K562 (cell line): ENCODE measurements around the gene ARID3A. TPM values are rescaled to one million over a fixed set of nuclear protein-coding genes. Genes with fewer than 3 reads are reported as not detected.

Experiments
- ASH1L ChIP-seq: fragments of 450-650 bp; IDR thresholded peaks from 2 replicates; pipeline ENCODE4 v1.6.1; 2018; ENCODE audit warnings: borderline replicate concordance, mild to moderate bottlenecking, low read depth; ENCODE audit not compliant: partially characterized antibody
- ATF6 ChIP-seq: sonication (generic); formaldehyde crosslinking; IDR thresholded peaks from 2 replicates; pipeline ENCODE4 v1.4.0; 2020; ENCODE audit warnings: mild to moderate bottlenecking, missing genetic modification reagents
- BCOR ChIP-seq: fragments of 450-650 bp; IDR thresholded peaks from 2 replicates; pipeline ENCODE4 v1.6.1; 2016
- HES1 ChIP-seq: fragments of 450-650 bp; IDR thresholded peaks from 2 replicates; pipeline ENCODE4 v1.6.1; 2016; ENCODE audit warnings: low read depth, mild to moderate bottlenecking, moderate library complexity
- PTBP1 ChIP-seq: fragments of 200-400 bp; formaldehyde crosslinking; IDR thresholded peaks from 2 replicates; pipeline ENCODE4 v1.6.1; 2017; ENCODE audit warnings: low read depth, low read length
- RBM25 ChIP-seq: fragments of 200-400 bp; formaldehyde crosslinking; IDR thresholded peaks from 2 replicates; pipeline ENCODE4 v1.6.1; 2018; ENCODE audit warnings: low read length, low read depth, moderate library complexity; ENCODE audit not compliant: severe bottlenecking
- TFAP4 ChIP-seq: sonication (generic); formaldehyde crosslinking; IDR thresholded peaks from 2 replicates; pipeline ENCODE4 v1.8.0; 2022; ENCODE audit warnings: missing genetic modification reagents, mild to moderate bottlenecking, moderate library complexity, borderline replicate concordance
- ZBTB12 ChIP-seq: fragments of 250-450 bp; sonication (Bioruptor Pico); IDR thresholded peaks from 2 replicates; pipeline ENCODE4 v1.4.0; 2020
- ZNF639 ChIP-seq, 2 experiments: fragments of 200-800 bp in 1 of 2; sonication (Bioruptor generic) in 1 of 2; sonication (generic) in 1 of 2; formaldehyde crosslinking in 1 of 2; IDR thresholded peaks in 1 of 2; conservative IDR thresholded peaks in 1 of 2; 2 replicates each; pipeline versions ENCODE4 v1.5.0 to v1.6.1; 2016 to 2020; ENCODE audit warnings: missing compliant biosample characterization in 1 of 2, missing genetic modification characterization in 1 of 2, missing genetic modification reagents in 1 of 2
- polyA plus RNA-seq, 8 experiments: library from polyadenylated mRNA; depleted of rRNA in 4 of 8; stranded (reverse) in 5 of 8; unstranded in 3 of 8; fragments of >200 nt; fragmentation: Nextera tagmentation in 2 of 8; fragmentation: Illumina TruSeq in 1 of 8; extraction: Ambion mirVana in 2 of 8; extraction: Trizol in 1 of 8; gene quantifications; 2 replicates each; pipeline versions ENCODE4 v1.2.1 to v1.2.3, GENCODE V29; 2011 to 2014; ENCODE audit warnings: inconsistent platforms in 1 of 8, missing spikeins in 1 of 8
- total RNA-seq, 7 experiments: library from RNA; depleted of rRNA in 6 of 7; stranded (reverse); fragments of >200 nt in 6 of 7; fragmentation: Illumina TruSeq in 2 of 7; extraction: Trizol in 2 of 7; gene quantifications; 2 replicates each; pipeline versions ENCODE4 v1.2.1 to v1.2.3, GENCODE V29; 2011 to 2021; ENCODE audit warnings: low replicate concordance in 1 of 7

ARID3A gene
- total and polyA plus RNA-seq, 9 of the 15 experiments (the other 6 are each of a cell fraction or from before 2014, with no cell fraction given), result 1.4 to 118 (median 31.2) TPM

- TF ChIP-seq ATF6 (CRISPR knock-in tag) (no peak), ZNF639 (CRISPR knock-in tag; conservative IDR thresholded peaks at IDR 0.05 in 1 of 2, IDR thresholded peaks at IDR 0.05 in 1 of 2) (no peak), ZBTB12 (CRISPR knock-in tag) (no peak), TFAP4 (peak; percentile 55; the same call in 1 of the 2 replicates), PTBP1 (peak; percentile 99), BCOR (peak; percentile 53; the same call in 1 of the 2 replicates), ASH1L (no peak), HES1 (no peak), RBM25 (peak; percentile 59)
Measured at GRCh38 chr19:956766-957440, 31.1 kb downstream of the ARID3A start (continued).
